NCI-H2107 (cell line): ENCODE measurements around the gene SRC.

Source experiments
- DNase-seq: peaks from one replicate; lab custom pipeline; 2025; lab: John Stamatoyannopoulos, UW

SRC gene

DNA sequence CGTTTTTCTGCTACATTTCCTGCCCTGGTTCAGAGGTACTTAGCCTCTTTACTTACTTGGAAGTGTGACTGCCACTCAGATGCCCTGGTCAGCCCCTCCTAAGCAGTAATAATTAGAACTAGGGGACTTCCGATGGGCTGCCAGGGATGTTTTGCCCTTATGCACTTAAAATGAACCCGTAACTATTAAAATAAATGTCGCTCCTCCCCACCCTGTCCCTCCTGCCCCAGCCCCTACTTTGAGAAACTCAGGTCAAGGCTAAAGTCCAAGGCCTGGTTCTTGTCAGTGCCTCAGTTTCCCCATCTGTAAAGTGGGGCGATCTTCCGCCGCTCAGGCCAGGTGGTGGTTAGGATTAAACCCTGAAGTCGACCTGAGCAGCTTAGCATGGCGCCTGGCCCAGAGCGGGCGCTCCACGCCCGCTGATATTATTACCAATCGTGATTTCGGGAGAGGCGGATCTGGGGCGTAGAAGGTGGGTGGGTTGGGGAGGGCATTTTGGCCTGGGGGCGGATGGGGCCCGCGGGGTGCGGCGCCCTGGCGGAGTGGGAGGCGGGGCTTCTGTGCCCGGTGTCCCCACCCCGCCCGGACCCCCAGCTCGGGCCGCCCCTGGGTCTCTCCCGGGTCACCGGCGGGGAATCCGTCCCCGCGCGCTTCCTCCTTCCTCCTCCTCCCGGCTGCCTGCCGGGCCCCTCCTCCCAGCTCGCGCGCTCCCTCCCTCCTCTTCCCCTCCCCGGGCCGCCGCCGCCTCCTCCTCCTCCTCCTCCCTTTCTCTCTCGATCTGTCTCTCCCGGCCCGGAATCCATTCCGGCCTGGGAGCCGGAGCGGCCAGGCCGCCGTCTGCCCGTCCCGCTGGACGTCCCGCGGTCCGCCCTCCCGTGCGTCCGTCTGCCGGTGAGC, at the start of gene SRC:
Gene SRC (plus strand): TSS at position 802 of the 897 bp plus-strand sequence. CDS start 38,014 bp downstream, outside the sequence.
- no peak for DNase-seq

DNA sequence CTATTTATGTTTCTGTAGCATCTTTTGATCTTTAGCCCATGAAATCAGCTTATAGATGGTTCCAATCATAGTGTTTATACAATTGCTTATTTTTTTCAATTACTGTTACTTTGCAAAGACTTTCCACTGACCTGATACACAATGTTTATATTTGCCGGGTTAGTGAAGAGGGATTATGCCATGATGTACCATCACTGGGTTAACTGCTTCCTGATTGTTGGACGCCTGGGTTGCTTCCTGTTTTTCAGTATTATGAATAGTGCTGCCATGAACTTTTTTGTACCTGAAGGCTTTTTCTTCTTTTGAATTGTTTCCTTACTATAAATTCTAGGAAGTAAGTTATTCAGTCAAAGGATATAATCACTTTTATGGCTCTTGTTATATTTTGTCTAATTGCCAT, 49.6 kb upstream of the SRC start:
- no peak for DNase-seq

DNA sequence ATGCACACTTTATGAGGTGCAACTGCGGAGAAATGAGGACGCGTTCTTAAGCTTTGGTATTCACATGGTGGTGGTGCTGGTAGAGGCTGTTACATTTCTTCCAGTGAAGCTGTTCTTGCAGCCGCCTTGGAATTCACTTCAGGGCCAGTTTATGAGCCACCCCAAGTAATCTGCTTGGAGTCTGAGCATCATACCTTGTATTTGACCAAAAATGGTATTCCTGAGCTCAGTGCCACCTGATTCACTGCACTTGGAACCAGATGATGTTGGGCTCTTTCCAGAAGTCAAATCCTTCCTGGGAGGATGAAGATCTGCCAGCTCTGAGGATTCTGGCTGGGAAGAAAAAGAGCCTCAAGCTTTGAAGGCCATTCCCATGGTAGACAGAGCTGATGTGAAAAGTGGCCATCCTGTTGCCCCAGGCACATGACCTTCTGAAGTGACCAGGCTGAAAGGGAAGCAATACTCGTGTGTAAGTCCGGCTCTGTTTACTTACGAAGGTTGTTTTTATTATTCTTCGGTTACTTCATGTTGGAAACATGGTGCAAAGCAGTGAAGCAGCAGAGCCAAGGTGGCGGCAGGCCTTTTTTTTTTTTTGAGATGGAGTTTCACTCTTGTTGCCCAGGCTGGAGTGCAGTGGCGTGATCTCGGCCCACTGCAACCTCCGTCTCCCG, 48.7 kb upstream of the SRC start:
- DNase-seq, result no peak

DNA sequence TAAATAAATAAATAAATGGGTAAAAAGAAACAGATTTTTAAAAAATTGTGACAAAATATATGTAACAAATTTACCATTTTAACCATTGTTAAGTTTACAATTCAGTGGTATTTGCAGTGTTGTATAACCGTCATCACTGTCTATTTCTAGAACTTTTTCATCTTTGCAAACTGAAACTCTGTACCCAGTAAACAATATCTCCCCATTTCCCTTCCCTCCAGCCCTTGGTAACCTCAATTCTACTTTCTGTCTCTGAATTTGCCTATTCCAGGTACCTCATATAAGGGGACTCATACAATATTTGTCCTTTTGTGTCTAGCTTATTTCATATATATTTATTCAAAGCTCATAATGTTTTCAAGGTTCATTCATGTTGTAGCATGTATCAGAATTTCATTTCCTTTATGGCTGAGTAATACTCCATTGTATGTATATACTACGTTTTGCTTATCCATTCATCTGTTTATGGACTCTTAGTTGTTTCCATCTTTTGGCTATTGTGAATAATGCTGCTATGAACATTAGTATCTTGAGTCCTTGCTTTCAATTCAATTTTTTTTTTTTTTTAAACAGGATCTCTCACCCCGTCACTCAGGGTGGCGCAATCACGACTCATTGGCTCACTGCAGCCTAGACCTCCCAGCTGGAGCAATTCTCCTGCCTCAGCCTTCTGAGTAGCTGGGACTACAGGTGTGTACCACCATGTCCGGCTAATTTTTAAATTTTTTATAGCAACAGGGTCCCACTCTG, 47.6 kb upstream of the SRC start:
- DNase-seq, result no peak

DNA sequence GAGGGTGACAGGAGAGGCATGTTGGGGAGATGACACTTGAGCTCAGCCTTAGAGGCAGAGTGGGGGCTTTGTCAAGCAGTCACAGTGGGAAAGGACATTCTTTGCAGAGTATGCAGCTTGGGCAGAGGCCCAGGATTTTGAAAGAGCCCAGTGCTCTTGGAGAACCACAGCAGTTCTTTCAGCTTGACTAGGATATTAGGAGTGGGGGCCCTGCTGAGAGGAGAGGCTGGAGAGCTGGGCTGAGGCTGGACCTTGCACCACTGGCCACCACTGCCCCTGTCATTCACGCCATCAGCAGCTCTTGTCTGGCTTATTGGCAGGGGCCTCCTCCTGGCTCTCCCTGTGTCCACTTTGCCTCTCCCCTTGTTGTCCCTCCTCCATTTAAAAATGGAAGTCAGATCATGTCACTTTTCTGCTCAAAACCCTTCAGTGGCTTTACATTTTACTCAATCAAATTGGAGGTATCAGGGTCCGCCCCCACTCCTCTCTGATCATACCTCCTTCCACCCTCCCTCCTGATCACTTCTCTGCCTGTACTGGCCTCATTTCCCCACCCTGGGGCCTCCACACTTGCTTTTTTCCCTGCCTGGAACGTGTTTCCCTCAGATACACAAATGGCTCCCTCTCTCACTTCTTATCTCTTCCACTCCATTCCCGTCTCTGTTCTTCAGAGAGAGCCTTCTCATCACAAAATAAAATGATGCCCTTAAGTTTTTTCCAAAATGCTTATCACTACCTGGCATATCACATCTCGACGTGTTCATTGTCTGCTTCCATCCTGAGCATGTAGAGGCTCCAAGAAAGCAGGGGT, 46.0 kb upstream of the SRC start:
- no peak for DNase-seq

DNA sequence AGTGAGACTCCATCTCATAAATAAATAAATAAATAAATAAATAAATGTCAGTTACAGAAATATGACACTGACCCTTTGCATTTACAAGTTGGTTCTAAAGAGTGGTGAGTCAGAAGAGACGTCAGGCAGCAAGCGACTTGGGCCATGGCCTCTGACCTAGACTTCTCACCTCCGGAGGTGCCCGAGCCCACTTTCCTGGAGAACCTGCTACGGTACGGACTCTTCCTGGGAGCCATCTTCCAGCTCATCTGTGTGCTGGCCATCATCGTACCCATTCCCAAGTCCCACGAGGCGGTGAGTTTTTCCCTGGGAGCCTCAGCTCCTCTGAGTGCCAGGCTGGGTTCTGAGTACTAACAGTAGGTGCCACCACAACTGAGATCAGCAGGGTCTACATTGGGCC, 44.8 kb upstream of the SRC start:
- DNase-seq, result no peak

DNA sequence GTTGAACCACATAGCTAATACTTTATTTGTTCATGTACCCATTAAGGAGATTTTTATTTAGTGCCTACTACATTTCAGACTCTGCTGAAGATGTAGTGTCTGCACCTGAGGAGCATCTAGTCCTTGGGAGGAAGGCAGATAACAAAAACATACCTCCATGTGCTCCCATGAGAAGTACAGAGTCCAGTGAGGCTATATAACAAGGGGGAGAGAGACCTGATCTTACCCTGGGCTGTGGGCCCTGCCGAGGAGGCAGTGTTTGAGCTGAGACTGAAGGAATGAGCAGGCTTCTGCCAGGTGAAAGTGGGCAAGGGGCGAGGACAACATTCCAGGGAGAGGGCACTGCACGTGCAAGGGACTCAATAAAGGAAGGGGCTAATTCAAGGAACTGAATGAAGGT, 44.4 kb upstream of the SRC start:
- DNase-seq, result no peak

DNA sequence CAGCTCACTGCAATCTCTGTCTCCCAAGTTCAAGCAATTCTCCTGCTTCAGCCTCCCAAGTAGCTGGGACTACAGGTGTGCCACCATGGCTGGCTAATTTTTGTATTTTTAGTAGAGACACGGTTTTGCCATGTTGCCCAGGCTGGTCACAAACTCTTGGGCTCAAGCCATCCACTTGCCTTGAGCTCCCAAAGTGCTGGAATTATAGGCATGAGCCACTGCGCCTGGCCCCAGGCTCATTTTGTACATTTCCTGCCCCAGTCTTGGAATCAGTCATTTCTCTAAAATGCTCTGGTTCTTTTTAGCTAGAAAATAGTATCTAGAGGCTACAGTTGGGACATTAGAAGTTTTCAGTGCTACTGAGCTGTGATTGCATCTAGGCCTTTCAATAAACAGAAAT, 43.0 kb upstream of the SRC start:
- no peak for DNase-seq

DNA sequence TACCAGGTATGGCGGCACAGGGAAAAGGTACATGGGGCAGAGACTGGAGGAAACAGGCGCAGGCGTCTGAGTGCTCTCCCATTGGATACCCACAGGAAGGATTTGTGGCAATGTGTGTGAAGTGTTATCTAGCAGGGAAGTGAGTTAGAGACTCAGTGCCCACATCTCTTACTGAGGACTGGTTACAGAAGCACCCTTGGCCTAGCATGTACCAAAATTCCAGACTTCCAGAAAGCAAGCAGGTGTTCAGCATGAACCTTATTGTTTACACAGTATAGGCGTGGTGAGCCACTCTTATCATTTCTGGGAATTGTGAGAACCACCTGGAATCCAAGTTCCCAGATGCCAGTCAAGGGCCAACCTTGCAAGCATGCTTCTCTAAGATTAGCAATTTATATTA, 42.3 kb upstream of the SRC start:
- no peak for DNase-seq

DNA sequence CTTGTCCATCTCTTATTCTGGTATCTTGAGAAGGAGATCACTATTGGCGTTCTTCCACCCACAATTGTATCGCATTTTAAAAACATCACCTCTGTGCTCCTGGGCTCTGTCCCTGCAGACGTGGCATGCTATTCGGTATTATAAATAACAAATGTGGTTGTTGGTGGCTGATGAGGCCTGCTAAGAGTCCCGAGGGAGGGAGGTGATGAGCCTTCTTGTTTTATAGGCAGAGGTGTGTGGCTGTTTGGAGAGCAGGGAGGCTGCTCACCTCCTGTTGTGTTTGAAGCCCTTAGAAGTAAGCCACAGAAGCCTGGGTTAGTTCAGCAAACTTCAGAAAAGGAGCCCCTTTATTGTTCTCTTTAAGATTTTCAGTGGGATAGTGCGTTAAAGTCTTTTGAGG, 40.9 kb upstream of the SRC start:
- no peak for DNase-seq

DNA sequence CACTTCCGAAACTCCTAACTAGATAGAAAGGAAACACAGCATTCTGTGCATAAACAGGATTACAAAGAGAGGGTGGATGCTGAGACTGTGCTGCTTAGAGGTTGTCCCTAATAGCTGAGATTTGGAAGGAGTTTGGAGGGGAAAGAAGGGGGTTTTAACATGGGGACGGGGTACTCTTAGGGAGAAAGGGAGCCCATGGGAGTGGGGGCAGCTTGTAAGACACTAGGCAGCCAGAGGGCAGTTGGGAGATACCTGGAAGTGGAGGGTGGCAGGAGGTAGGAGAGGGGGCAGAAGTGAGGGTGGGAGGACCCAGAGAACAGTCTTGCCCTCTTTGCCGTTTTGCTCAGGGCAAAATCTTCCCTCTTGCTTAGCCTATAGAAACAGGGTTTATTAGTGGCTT, 40.1 kb upstream of the SRC start:
- DNase-seq, result no peak

DNA sequence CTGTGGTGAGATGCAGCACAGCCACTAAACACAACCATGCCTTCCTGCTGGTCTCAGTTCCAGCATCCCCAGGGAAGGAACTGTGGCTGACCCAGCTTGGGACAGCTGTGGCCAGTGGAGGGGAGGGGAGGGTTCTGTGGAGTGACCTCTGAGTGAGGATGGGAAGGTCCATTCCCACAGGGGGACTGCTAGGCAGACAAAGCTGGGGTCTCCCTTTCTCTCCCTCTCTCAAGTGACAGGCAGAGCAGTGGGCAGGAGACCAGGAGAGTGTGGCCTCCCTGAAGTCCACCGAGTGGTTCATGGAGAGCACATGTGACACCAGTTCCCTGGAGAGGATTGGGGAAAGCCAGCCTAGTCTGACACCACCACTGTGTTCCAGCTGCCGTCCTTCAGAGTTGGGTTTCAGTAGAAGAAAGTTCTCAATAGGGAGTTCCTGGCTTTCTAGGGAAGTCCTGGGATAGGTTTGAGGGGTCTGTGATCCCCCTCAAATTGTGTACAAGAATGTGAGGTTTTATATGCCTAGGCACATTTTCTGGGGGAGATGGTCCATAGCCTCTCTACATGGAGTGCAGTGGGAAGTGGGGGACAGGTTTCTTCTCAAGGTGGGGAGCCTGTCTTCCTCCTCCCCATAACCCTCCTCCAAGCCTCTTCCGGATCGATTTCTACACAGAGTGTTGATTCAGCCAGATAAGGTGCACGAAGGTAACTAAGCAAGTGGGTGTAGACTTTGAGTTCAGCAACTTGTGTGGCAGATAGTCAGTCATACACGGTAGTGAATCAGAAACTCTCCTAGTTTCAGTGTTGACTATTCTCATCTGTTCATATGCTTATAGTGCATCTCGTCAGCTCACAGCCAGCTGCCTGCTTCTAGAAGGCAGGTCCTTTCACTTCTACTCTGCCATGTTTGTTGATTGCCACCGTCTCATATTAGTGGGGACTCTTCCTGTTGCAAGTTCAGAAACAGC, 37.6 kb upstream of the SRC start:
- no peak for DNase-seq

DNA sequence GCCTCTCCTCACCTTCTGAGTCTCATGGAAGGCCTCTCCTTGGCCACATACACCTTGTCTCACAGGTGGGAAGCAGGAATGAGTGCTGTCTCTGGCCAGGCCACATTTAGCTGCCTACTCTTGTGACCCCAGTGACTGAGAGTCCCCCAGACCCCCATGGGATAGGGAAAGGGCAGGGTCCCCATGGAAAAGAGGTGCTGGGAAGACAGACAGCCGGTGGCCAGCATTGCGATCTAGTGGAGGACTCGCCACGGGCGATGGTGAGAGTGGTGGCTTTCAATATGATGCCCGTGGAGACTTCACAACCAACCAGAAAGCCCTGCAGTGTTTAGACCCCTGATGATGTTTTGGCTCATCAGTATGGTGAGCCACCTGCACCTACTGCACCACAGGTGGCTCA, 36.6 kb upstream of the SRC start:
- no peak for DNase-seq

DNA sequence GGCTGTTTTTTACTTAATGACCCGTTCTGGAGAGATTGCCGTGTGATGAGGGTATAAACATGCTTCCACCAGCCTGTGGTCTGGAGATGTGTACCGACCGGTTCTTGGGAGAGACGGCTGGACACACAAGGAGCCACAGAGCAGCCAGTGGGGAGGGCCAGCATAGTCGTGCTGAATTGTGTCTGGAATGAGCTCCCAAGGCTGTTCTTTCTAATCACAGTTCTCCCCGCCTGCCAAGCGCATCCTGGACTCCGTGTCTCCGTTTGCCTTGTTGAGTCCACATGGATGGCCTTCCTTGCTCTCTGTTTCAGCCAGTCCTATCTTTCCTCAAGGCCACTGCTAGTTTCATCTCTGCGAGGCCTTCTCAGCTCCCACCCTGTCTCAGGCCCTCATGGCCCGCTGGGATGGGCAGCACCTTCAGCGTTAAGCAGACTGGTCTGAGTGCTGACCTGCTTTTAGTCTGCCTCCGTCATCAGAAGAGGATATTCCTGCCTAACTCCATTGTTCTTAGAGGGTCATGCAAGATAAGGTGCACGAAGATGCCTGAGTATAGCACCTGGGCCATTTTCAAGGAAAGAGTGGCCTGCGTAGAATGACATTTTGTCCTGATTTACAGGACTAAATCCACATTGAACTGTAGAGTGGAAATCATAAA, 35.9 kb upstream of the SRC start:
- no peak for DNase-seq

DNA sequence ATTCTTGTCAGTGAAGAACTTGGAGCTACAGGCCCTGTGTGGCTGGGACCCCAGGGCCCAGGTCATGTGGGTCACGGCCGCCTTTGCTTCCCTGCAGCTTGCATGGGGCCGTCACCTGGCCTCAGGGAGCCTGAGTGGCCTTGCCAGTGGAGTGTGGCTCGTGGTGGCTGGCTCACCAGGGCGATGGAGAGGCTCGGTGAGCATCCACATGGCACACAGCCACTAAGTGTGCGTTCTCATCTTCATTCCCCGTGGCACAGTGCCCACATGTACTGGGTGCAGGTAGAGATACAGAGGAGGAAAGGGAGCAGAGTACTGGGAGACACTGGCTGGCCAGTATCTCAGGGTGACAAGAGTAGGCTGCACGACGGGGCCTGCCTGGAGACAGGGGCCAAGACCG, 35.0 kb upstream of the SRC start:
- no peak for DNase-seq

DNA sequence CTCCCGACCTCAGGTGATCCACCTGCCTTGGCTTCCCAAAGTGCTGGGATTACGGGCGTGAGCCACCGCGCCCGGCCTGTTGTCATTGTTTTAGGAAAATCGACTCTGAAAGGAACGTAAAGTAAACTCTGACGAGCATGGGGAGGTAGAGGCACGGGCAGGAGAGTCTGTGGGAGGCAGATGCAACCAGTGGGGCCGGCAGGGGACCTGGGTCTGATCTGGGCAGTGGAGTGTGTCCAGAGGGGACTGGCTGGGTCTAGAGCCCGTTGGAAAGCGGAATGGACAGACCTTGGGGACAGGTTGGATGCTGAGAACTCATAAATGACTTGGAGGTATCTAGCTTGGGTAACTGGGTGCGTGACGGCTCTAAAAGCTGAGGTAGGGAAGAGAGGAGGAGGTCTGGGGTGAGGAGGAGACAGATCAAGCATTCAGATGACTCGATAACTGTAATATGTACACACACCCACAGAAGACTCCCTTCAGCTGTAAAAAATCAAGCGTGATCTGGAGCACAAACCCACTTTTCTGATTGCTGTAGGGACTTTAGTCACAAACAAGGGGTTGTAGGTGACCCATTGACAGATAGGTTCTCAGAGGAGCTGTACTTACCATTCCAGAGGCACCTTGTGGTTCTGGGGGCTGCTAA, 34.1 kb upstream of the SRC start:
- DNase-seq, result no peak

DNA sequence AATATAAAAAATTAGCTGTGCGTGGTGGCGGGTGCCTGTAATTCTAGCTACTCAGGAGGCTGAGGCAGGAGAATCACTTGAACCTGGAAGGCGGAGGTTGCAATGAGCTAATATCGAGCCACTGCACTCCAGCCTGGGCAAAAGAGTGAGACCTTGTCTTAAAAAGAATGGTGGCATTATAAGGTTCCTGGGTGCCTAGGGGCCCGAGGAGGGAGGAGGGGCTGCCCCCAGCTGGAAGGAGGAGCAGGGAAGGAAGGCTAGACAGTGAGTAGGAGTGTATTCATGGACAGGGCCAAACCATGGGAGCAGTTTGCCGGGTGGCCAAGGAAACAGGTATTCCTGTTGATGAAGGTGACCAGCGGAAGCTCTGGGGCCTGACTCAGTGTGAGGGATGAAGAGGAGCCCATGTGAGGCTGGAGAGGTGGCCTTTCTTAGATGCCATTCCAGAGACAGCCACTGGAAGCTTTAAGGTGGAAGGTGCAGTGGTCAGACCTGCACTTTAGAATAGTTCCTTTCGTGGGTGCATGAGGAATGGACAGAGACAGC, 32.3 kb upstream of the SRC start:
- DNase-seq, result no peak

DNA sequence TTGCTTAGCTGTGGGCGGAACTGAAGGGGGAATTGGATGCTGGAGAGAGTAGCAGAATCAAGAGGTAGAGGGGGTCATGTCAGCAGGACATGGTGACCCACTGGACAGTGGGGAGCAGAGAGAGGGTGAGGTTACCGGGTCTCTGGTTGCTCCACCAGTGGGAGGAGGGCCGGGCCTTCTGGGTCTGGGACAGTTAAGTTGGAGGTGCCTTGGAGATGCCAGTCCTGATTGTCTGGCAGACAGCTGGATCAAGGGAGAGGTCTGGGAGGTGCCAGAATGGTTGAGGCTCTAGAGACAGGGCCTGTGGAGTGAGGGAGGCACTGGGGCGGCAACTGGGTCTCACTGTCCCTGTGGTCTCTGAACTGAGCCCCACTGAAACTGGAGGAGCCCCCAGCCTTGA, 31.8 kb upstream of the SRC start:
- DNase-seq, result no peak

DNA sequence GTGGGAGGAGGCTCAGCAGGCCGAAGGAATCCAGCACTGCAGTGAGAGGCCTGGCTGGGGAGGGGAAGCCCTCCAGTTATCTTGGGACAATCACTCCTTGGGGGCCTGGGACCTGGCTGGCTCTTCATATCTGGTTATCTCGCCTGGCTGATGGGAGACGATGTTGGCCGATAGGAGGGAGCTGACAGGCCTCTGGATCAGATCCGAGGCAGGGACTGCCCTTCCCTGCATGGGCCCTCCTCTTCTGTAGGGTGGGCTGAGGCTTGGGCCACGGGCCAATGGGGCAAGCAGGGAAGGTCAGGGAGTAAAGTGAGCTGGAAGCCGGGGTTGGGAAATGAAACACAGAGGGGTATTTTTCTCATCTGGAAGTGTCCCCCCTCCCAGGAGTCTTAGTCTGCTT, 31.3 kb upstream of the SRC start:
- DNase-seq, result no peak
